Stromal cell of bone marrow (primary cell): ENCODE results near the gene GUCY2D.
A peak's percentile ranks its signal among the peaks of the same experiment; 100 is the strongest.
"Not testable (repeated sequence)": the region's sequence is repeated elsewhere in the genome, so short reads cannot be mapped to it uniquely, and the experiment has no call there.

Experiments used
- DNase-seq: peaks from one replicate; pipeline ENCODE4 v3.0.0-alpha.2; 2012; ENCODE audit warnings: low read depth

The GUCY2D gene

GRCh38 chr17:8016632-8017424 is 14.4 kb downstream of the GUCY2D start:
- no peak for DNase-seq

GRCh38 chr17:8018436-8018835 is 16.0 kb downstream of the GUCY2D start:
- no peak for DNase-seq

GRCh38 chr17:8019166-8019565 is 16.8 kb downstream of the GUCY2D start:
- no peak for DNase-seq

- DNase-seq = no peak
These were observed 17.5 kb downstream of the GUCY2D start for GRCh38 chr17:8019665-8020650.

GRCh38 chr17:8020776-8021564 is 18.6 kb downstream of the GUCY2D start:
- DNase-seq = no peak

GRCh38 chr17:8021565-8022359 is 19.3 kb downstream of the GUCY2D start:
- DNase-seq = no peak

GRCh38 chr17:8022360-8023003 is 20.1 kb downstream of the GUCY2D start:
- no peak for DNase-seq

GRCh38 chr17:8024161-8024560 is 21.7 kb downstream of the GUCY2D start:
- DNase-seq = not testable (repeated sequence)

GRCh38 chr17:8025176-8025911 is 22.9 kb downstream of the GUCY2D start:
- no peak for DNase-seq

GRCh38 chr17:8029121-8029520 is 26.7 kb downstream of the GUCY2D start:
- no peak for DNase-seq

GRCh38 chr17:8031261-8031661 is 28.8 kb downstream of the GUCY2D start:
- no peak for DNase-seq

- DNase-seq = no peak
These were observed 29.5 kb downstream of the GUCY2D start for GRCh38 chr17:8031950-8032349.

GRCh38 chr17:8032442-8032841 is 30.0 kb downstream of the GUCY2D start:
- DNase-seq = no peak

- no peak for DNase-seq
These were observed 36.7 kb downstream of the GUCY2D start, which contains the start of gene ALOX15B for GRCh38 chr17:8038954-8039610. Gene ALOX15B, plus strand, starts transcription at chr17:8039059. Its CDS starts 97 bp downstream, at chr17:8039156.

- no peak for DNase-seq
These were observed 37.3 kb downstream of the GUCY2D start for GRCh38 chr17:8039611-8040168.

- peak; percentile 66 for DNase-seq
These were observed 39.0 kb downstream of the GUCY2D start for GRCh38 chr17:8041249-8041928.

GRCh38 chr17:8041979-8042378 is 39.6 kb downstream of the GUCY2D start:
- no peak for DNase-seq
